Astrocyte of the cerebellum (primary cell): ENCODE results near the gene HIGD1B.

ENCODE experiments used
- DNase-seq: peaks from one replicate; pipeline ENCODE4 v3.0.0-alpha.2; 2011; ENCODE audit warnings: low read depth
- H3K4me3 ChIP-seq: 2 replicates; pipeline ENCODE4 v1.5.1; 2011; ENCODE audit warnings: mild to moderate bottlenecking, low read depth, low read length, moderate library complexity
- CTCF ChIP-seq: IDR thresholded peaks from 2 replicates; pipeline ENCODE4 v1.5.1; 2012; ENCODE audit warnings: low read length, low read depth, moderate library complexity, mild to moderate bottlenecking; ENCODE audit errors: missing control alignments
- in situ Hi-C: cut with HindIII; loops from 2 replicates; pipeline ENCODE4 v1.10.0; 2017; ENCODE audit warnings: low sequenced_read_pairs

HIGD1B gene

DNA sequence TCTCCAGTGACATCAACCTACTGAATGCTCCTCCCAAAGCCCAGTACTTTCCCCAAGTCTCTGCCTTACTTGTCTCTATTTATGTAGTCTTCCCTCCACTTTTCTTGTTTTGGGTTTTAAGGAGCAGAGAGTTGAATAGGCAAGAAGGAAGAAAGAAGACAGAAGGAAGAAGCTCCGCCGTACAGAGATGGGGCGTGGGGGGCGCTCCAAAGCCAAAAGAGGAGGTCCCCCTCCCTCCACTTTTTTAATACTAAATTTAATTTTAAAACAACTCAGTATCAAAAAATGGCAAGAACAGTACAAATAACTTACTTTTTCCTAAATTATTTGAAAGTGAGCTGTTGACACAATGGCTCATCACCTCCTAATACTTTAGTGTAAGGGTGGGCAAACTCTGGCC is 47.0 kb downstream of the HIGD1B start:
- no peak for TF ChIP-seq CTCF
- in situ Hi-C loops = no loop called here
- DNase-seq = no peak
- H3K4me3 ChIP-seq = no peak overlapping the region

DNA sequence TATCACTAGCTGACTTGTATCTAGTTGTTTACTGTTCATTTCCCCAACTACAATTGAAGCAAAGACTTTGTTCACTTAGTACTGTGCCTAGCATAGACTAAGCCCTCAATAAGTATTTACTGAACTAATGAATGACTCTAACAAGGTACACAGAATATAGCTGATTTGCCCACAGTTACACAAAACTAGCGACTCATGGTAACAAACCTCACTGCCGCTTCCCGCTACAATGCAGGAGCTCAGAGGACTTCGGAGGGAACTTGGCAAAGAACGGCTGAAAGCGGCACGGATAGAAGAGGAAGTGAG is 51.0 kb downstream of the HIGD1B start:
- peak overlapping the region; percentile 98 for H3K4me3 ChIP-seq
- DNase-seq = no peak
- no peak for TF ChIP-seq CTCF
- in situ Hi-C loops = no loop called here

GRCh38 chr17:44899074-44899782 is 51.5 kb downstream of the HIGD1B start, which contains the start of gene EFTUD2:
Gene EFTUD2, minus strand, starts transcription at chr17:44899445. Its CDS starts 4,924 bp downstream, at chr17:44894521.
- in situ Hi-C loops = no loop called here
- TF ChIP-seq CTCF = no peak
- H3K4me3 ChIP-seq = peak within 1 kb of the TSS; percentile 98
- peak; percentile 59 for DNase-seq
